WTC11 (cell line): ENCODE measurements around the gene ZNHIT2. TPM values are rescaled to one million over a fixed set of nuclear protein-coding genes. Genes with fewer than 3 reads are reported as not detected.

Source experiments
- ATAC-seq: fragments of 200-7000 bp; cut with Tn5 transposase; 2 replicates; pipeline ENCODE4 v1.10.0; 2021; ENCODE audit warnings: mild to moderate bottlenecking, moderate library complexity
- CTCF ChIA-PET: fragments of 300-600 bp; sonication (Branson Sonifier 250); formaldehyde crosslinking; loops from one replicate; lab custom pipeline; 2021; ENCODE audit warnings: antibody characterized with exemption; lab: Charles Lee
- POLR2A ChIA-PET: fragments of 350-600 bp; sonication (Branson Sonifier 250); formaldehyde crosslinking; loops from one replicate; lab custom pipeline; 2021; ENCODE audit warnings: antibody characterized with exemption; lab: Charles Lee
- DNase-seq: peaks from one replicate; pipeline ENCODE4 v3.0.0; 2021; ENCODE audit warnings: low spot score
- H3K27ac Mint-ChIP-seq: 2 replicates; pipeline ENCODE4 v1.8.0; 2021; ENCODE audit warnings: mixed read lengths
- H3K27me3 Mint-ChIP-seq: 2 replicates; pipeline ENCODE4 v1.8.0; 2021; ENCODE audit warnings: low read depth, mild to moderate bottlenecking, moderate library complexity, mixed read lengths
- H3K36me3 Mint-ChIP-seq: 2 replicates; pipeline ENCODE4 v1.8.0; 2021; ENCODE audit warnings: mixed read lengths
- H3K4me1 Mint-ChIP-seq: 2 replicates; pipeline ENCODE4 v1.8.0; 2022; ENCODE audit warnings: mixed read lengths
- H3K4me3 Mint-ChIP-seq: 2 replicates; pipeline ENCODE4 v1.8.0; 2021; ENCODE audit warnings: mild to moderate bottlenecking, moderate library complexity, mixed read lengths
- H3K9me3 Mint-ChIP-seq: 2 replicates; pipeline ENCODE4 v1.8.0; 2021; ENCODE audit warnings: mixed read lengths
- CREM ChIP-seq: sonication (generic); formaldehyde crosslinking; IDR thresholded peaks from 2 replicates; pipeline ENCODE4 v1.8.1; 2022; ENCODE audit warnings: mild to moderate bottlenecking, missing genetic modification reagents, moderate library complexity
- HMGA2 ChIP-seq: fragments of 250-450 bp; sonication (Bioruptor Pico); IDR thresholded peaks from 2 replicates; pipeline ENCODE4 v1.4.0; 2021; ENCODE audit warnings: mild to moderate bottlenecking, moderate library complexity
- MXD4 ChIP-seq: fragments of 250-450 bp; sonication (Bioruptor Pico); IDR thresholded peaks from 2 replicates; pipeline ENCODE4 v1.8.0; 2021; ENCODE audit warnings: mild to moderate bottlenecking, moderate library complexity, borderline replicate concordance
- NFATC4 ChIP-seq: fragments of 250-450 bp; sonication (Bioruptor Pico); IDR thresholded peaks from 2 replicates; pipeline ENCODE4 v1.9.0; 2021; ENCODE audit warnings: mild to moderate bottlenecking
- NR1H2 ChIP-seq: sonication (generic); formaldehyde crosslinking; IDR thresholded peaks from 2 replicates; pipeline ENCODE4 v1.9.0; 2021; ENCODE audit warnings: mild to moderate bottlenecking, moderate library complexity, missing genetic modification reagents
- RORB ChIP-seq: fragments of 250-450 bp; sonication (Bioruptor Pico); IDR thresholded peaks from 2 replicates; pipeline ENCODE4 v1.9.0; 2021; ENCODE audit warnings: mild to moderate bottlenecking
- SMAD3 ChIP-seq: sonication (generic); formaldehyde crosslinking; IDR thresholded peaks from 2 replicates; pipeline ENCODE4 v1.8.0; 2022; ENCODE audit warnings: missing genetic modification reagents, mild to moderate bottlenecking, borderline replicate concordance
- TCF7 ChIP-seq: sonication (generic); formaldehyde crosslinking; IDR thresholded peaks from 2 replicates; pipeline ENCODE4 v1.8.0; 2022; ENCODE audit warnings: mild to moderate bottlenecking, low read depth, missing genetic modification reagents, moderate library complexity
- TEAD1 ChIP-seq: sonication (generic); formaldehyde crosslinking; IDR thresholded peaks from 2 replicates; pipeline ENCODE4 v1.8.0; 2022; ENCODE audit warnings: mild to moderate bottlenecking, missing genetic modification reagents
- ZNF121 ChIP-seq: sonication (generic); formaldehyde crosslinking; IDR thresholded peaks from 2 replicates; pipeline ENCODE4 v1.8.0; 2023; ENCODE audit warnings: missing genetic modification reagents
- ZNF138 ChIP-seq: sonication (generic); formaldehyde crosslinking; conservative IDR thresholded peaks from 2 replicates; pipeline ENCODE4 v1.8.1; 2022; ENCODE audit warnings: mild to moderate bottlenecking, moderate library complexity, missing genetic modification reagents
- ZNF232 ChIP-seq: sonication (generic); formaldehyde crosslinking; IDR thresholded peaks from 2 replicates; pipeline ENCODE4 v1.8.0; 2022; ENCODE audit warnings: mild to moderate bottlenecking, missing genetic modification reagents
- ZNF396 ChIP-seq: fragments of 250-450 bp; sonication (Bioruptor Pico); IDR thresholded peaks from 2 replicates; pipeline ENCODE4 v1.8.0; 2021; ENCODE audit warnings: mild to moderate bottlenecking, moderate library complexity, borderline replicate concordance
- ZNF671 ChIP-seq: fragments of 250-450 bp; sonication (Bioruptor Pico); IDR thresholded peaks from 2 replicates; pipeline ENCODE4 v1.8.0; 2021; ENCODE audit warnings: mild to moderate bottlenecking
- total RNA-seq: library from RNA; stranded (reverse); gene quantifications from 3 replicates; pipeline ENCODE4 v1.2.3, GENCODE V29; 2021
- TF ChIP-seq, protein P1 (sequence below): sonication (generic); formaldehyde crosslinking; IDR thresholded peaks from 2 replicates; pipeline ENCODE4 v1.8.0; 2022; ENCODE audit warnings: mild to moderate bottlenecking, missing genetic modification reagents
- TF ChIP-seq, protein P2 (sequence below): sonication (generic); formaldehyde crosslinking; IDR thresholded peaks from 2 replicates; pipeline ENCODE4 v1.8.0; 2022; ENCODE audit warnings: mild to moderate bottlenecking, missing genetic modification reagents
- TF ChIP-seq, protein P3 (sequence below): sonication (generic); formaldehyde crosslinking; IDR thresholded peaks from 2 replicates; pipeline ENCODE4 v1.8.0; 2022; ENCODE audit warnings: mild to moderate bottlenecking, missing genetic modification reagents
- TF ChIP-seq, protein P4 (sequence below): sonication (generic); formaldehyde crosslinking; IDR thresholded peaks from 2 replicates; pipeline ENCODE4 v1.8.1; 2022; ENCODE audit warnings: mild to moderate bottlenecking, missing genetic modification reagents, moderate library complexity, borderline replicate concordance
- TF ChIP-seq, protein P5 (sequence below): fragments of 200-600 bp; IDR thresholded peaks from 2 replicates; pipeline ENCODE4 v1.8.0; 2022; ENCODE audit warnings: antibody characterized with exemption
- TF ChIP-seq, protein P6 (sequence below): sonication (generic); formaldehyde crosslinking; IDR thresholded peaks from 2 replicates; pipeline ENCODE4 v1.8.1; 2022; ENCODE audit warnings: missing genetic modification reagents, borderline replicate concordance

ZNHIT2 gene
- total RNA-seq, 1 experiment from 2014 or later: 16.7 TPM

DNA sequence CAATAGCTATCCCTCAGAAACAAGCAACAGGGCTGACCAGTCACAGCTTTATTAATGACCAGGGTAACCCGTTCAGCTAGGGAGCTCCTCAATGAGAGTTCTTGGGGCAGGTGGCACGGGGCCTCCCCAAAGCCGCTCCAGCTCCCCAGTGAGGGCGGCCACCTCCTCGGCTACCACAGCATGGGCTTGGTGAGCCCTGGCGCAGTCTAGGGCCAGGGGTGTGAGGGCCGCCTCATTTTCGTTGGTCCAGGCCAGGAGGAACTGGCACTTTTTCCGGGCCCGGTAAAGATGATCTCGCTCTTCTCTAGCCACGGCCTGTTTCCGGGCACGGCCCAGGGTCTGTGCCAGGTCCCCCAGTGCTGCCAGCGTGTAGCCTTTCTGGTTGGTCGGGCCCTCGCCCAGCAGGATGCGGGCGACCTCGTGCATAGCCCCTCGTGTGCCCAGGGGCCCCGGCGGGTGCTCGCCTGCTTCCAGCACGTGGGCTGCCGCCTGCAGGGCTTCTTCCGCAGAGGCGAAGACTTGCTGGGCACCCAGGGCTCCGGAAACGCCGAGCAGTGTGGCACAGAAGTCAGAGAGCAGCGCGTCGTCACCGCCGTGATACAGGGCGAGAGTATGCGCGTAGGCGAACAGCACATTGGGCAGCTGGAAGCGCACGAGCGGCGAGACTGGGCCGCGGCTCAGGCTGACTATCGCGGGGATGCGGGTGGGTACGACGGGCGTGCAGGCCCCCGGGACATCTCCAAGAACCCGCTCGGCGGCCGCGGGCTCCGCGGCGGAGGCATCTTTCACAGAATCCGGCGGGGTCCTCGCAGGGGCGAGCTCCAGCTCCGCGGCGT is 913 bp downstream of the ZNHIT2 start (continued):
- TF ChIP-seq, protein P1, sequence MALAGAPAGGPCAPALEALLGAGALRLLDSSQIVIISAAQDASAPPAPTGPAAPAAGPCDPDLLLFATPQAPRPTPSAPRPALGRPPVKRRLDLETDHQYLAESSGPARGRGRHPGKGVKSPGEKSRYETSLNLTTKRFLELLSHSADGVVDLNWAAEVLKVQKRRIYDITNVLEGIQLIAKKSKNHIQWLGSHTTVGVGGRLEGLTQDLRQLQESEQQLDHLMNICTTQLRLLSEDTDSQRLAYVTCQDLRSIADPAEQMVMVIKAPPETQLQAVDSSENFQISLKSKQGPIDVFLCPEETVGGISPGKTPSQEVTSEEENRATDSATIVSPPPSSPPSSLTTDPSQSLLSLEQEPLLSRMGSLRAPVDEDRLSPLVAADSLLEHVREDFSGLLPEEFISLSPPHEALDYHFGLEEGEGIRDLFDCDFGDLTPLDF (CRISPR knock-in tag): peak; percentile 95
- TF ChIP-seq TEAD1 (CRISPR knock-in tag) (peak; percentile 90), ZNF121 (no peak), CREM (no peak), TCF7 (CRISPR knock-in tag) (no peak), ZNF138 (CRISPR knock-in tag) (0 out of 2 replicates have a peak, but pooled peaks have one; percentile 19), RORB (CRISPR knock-in tag) (no peak), MXD4 (CRISPR knock-in tag) (no peak), ZNF396 (CRISPR knock-in tag) (no peak), HMGA2 (CRISPR knock-in tag) (no peak), NR1H2 (CRISPR knock-in tag) (peak; percentile 83)
- TF ChIP-seq, protein P2, sequence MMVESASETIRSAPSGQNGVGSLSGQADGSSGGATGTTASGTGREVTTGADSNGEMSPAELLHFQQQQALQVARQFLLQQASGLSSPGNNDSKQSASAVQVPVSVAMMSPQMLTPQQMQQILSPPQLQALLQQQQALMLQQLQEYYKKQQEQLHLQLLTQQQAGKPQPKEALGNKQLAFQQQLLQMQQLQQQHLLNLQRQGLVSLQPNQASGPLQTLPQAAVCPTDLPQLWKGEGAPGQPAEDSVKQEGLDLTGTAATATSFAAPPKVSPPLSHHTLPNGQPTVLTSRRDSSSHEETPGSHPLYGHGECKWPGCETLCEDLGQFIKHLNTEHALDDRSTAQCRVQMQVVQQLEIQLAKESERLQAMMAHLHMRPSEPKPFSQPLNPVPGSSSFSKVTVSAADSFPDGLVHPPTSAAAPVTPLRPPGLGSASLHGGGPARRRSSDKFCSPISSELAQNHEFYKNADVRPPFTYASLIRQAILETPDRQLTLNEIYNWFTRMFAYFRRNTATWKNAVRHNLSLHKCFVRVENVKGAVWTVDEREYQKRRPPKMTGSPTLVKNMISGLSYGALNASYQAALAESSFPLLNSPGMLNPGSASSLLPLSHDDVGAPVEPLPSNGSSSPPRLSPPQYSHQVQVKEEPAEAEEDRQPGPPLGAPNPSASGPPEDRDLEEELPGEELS: peak; percentile 78
- TF ChIP-seq, protein P3, sequence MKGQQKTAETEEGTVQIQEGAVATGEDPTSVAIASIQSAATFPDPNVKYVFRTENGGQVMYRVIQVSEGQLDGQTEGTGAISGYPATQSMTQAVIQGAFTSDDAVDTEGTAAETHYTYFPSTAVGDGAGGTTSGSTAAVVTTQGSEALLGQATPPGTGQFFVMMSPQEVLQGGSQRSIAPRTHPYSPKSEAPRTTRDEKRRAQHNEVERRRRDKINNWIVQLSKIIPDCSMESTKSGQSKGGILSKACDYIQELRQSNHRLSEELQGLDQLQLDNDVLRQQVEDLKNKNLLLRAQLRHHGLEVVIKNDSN (CRISPR knock-in tag): peak; percentile 82
- TF ChIP-seq, protein P4, sequence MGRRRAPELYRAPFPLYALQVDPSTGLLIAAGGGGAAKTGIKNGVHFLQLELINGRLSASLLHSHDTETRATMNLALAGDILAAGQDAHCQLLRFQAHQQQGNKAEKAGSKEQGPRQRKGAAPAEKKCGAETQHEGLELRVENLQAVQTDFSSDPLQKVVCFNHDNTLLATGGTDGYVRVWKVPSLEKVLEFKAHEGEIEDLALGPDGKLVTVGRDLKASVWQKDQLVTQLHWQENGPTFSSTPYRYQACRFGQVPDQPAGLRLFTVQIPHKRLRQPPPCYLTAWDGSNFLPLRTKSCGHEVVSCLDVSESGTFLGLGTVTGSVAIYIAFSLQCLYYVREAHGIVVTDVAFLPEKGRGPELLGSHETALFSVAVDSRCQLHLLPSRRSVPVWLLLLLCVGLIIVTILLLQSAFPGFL (CRISPR knock-in tag): no peak
- TF ChIP-seq, protein P5, sequence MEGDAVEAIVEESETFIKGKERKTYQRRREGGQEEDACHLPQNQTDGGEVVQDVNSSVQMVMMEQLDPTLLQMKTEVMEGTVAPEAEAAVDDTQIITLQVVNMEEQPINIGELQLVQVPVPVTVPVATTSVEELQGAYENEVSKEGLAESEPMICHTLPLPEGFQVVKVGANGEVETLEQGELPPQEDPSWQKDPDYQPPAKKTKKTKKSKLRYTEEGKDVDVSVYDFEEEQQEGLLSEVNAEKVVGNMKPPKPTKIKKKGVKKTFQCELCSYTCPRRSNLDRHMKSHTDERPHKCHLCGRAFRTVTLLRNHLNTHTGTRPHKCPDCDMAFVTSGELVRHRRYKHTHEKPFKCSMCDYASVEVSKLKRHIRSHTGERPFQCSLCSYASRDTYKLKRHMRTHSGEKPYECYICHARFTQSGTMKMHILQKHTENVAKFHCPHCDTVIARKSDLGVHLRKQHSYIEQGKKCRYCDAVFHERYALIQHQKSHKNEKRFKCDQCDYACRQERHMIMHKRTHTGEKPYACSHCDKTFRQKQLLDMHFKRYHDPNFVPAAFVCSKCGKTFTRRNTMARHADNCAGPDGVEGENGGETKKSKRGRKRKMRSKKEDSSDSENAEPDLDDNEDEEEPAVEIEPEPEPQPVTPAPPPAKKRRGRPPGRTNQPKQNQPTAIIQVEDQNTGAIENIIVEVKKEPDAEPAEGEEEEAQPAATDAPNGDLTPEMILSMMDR: no peak

DNA sequence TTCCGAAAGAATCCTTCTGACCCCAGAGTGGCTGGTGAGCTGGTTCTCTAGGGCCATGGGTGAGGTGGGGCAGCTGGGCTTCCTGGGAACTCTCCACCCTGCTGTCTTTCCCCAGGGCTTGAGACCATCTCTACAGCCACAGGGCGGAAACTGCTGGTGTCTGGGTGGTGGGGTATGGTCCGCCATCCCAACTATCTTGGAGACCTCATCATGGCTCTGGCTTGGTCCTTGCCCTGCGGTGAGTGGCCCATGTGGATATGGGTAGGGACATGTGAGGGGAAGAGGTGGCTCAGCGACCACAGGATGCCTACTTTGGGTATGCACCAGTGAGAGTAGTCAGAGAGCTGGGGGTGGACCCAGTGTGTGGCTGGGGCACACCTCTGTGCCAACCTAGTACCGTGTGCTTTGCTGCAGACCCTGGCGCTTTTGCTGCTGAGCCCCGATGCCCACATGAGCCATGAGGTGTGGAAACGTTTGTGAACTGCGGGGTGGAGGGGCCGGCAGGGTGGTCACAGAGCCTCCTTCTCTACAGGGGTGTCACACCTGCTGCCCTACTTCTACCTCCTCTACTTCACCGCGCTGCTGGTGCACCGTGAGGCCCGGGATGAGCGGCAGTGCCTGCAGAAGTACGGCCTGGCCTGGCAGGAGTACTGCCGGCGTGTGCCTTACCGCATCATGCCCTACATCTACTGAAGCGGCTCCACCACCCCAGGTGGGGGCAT is 2.0 kb downstream of the ZNHIT2 start:
- Mint-ChIP-seq H3K4me3 (peak overlapping the region; percentile 86), H3K27ac (no peak overlapping the region), H3K9me3 (no peaks in the 10 kb centered on the region), H3K36me3 (peaks cover 22% of the 10 kb centered on the region), H3K27me3 (no peaks in the 10 kb centered on the region), H3K4me1 (peaks cover 20% of the 10 kb centered on the region)
- TF ChIP-seq NFATC4 (no peak), ZNF671 (no peak), ZNF232 (CRISPR knock-in tag) (no peak), SMAD3 (CRISPR knock-in tag) (no peak), MXD4 (CRISPR knock-in tag) (no peak)
- TF ChIP-seq, protein P1 (CRISPR knock-in tag): no peak
- TF ChIP-seq, protein P6, sequence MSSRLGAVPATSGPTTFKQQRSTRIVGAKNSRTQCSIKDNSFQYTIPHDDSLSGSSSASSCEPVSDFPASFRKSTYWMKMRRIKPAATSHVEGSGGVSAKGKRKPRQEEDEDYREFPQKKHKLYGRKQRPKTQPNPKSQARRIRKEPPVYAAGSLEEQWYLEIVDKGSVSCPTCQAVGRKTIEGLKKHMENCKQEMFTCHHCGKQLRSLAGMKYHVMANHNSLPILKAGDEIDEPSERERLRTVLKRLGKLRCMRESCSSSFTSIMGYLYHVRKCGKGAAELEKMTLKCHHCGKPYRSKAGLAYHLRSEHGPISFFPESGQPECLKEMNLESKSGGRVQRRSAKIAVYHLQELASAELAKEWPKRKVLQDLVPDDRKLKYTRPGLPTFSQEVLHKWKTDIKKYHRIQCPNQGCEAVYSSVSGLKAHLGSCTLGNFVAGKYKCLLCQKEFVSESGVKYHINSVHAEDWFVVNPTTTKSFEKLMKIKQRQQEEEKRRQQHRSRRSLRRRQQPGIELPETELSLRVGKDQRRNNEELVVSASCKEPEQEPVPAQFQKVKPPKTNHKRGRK (CRISPR knock-in tag): no peak
- DNase-seq (no peak), ATAC-seq (no peak)
- CTCF ChIA-PET: interaction anchor here (2.4 to 2.9 kb wide), 3 partner anchors 66 to 267 kb away, joined by 12 to 15 read pairs (median 15); partner anchors contain the start of genes ARL2 and CAPN1
- POLR2A ChIA-PET: interaction anchor here (2.3 kb wide), 1 partner anchor 66 kb away, joined by 11 read pairs; the partner anchor contains the start of gene CAPN1
